ENCODE measurements around the gene MORF4L1. TPM values are rescaled to one million over a fixed set of nuclear protein-coding genes. Genes with fewer than 3 reads are reported as not detected.

The MORF4L1 gene
- total RNA-seq, 1 donor from 2014 or later, result 329 TPM

- DNase-seq (ENCODE audit: low read depth in 2 of 2), result peak in 1 of 2 donors; percentile 74
Measured at GRCh38 chr15:78944669-78945407, 72.1 kb downstream of the MORF4L1 start, which contains the start of gene CTSH. CTSH (minus strand) TSS chr15:78945046; CDS start chr15:78944981, 65 bp downstream.

GRCh38 chr15:78946493-78946892 is 73.8 kb downstream of the MORF4L1 start:
- no peak for DNase-seq (ENCODE audit: low read depth in 2 of 2)

GRCh38 chr15:78947506-78947905 is 74.8 kb downstream of the MORF4L1 start:
- no peak for DNase-seq (ENCODE audit: low read depth in 2 of 2)

Other genes starting within 250 kb of the MORF4L1 start
- gene CHRNB4, start 231.7 kb upstream of the MORF4L1 start, total RNA-seq, result not detected in 2 replicates
- 6.5 and 8.1 TPM in 2 replicates for gene ADAMTS7, start 61.4 kb upstream of the MORF4L1 start, total RNA-seq
- 62.8 and 112 TPM in 2 replicates for gene CTSH, start 72.2 kb downstream of the MORF4L1 start, total RNA-seq
- 0.51 and 2.5 TPM in 2 replicates for gene RASGRF1, start 217.9 kb downstream of the MORF4L1 start, total RNA-seq

All from dermis microvascular lymphatic vessel endothelial cell (primary cell).